DND-41 (cell line): Measurements from ENCODE around the gene PHACTR3.

Source experiments
- ATAC-seq: fragments of 200-7000 bp; cut with Tn5 transposase; 3 replicates; pipeline ENCODE4 v1.9.1; 2021; ENCODE audit warnings: low read depth; ENCODE audit not compliant: insufficient read depth
- DNase-seq: peaks from one replicate; pipeline ENCODE4 v3.0.0-alpha.2; 2020
- H2AFZ ChIP-seq: 2 replicates; pipeline ENCODE4 v1.6.0; 2012; ENCODE audit warnings: low read depth, low read length
- H3K27ac ChIP-seq: 2 replicates; pipeline ENCODE4 v1.5.1; 2012; ENCODE audit warnings: low read length, inconsistent platforms
- H3K27me3 ChIP-seq: fragments of 200-600 bp; sonication (generic); 2 replicates; pipeline ENCODE4 v1.6.0; 2012; ENCODE audit warnings: low read length, mild to moderate bottlenecking, inconsistent platforms; ENCODE audit not compliant: insufficient read depth, poor library complexity
- H3K36me3 ChIP-seq: 2 replicates; pipeline ENCODE4 v1.5.1; 2012; ENCODE audit warnings: low read length, inconsistent platforms; ENCODE audit not compliant: insufficient read depth
- H3K4me1 ChIP-seq: 2 replicates; pipeline ENCODE4 v1.5.1; 2012; ENCODE audit warnings: mild to moderate bottlenecking, low read length; ENCODE audit not compliant: insufficient read depth
- H3K4me2 ChIP-seq: 2 replicates; pipeline ENCODE4 v1.6.0; 2012; ENCODE audit warnings: mild to moderate bottlenecking, moderate library complexity, low read length, inconsistent platforms; ENCODE audit not compliant: insufficient read depth
- H3K4me3 ChIP-seq, 2 experiments: fragments of 200-600 bp in 1 of 2; shearing (Covaris generic) in 1 of 2; 2 replicates each; pipeline ENCODE4 v1.5.1; 2012 to 2016; ENCODE audit warnings: inconsistent platforms in 2 of 2, low read length in 2 of 2, mild to moderate bottlenecking in 2 of 2, low read depth in 1 of 2, moderate library complexity in 1 of 2
- H3K79me2 ChIP-seq: 2 replicates; pipeline ENCODE4 v1.6.0; 2012; ENCODE audit warnings: low read length, inconsistent platforms; ENCODE audit not compliant: insufficient read depth
- H3K9ac ChIP-seq: 2 replicates; pipeline ENCODE4 v1.6.0; 2012; ENCODE audit warnings: low read depth, mild to moderate bottlenecking, inconsistent platforms, low read length, moderate library complexity
- H3K9me3 ChIP-seq: 2 replicates; pipeline ENCODE4 v1.5.1; 2012; ENCODE audit warnings: low read length, moderate library complexity, mild to moderate bottlenecking, inconsistent platforms; ENCODE audit not compliant: insufficient read depth, severe bottlenecking
- H4K20me1 ChIP-seq: 2 replicates; pipeline ENCODE4 v1.6.0; 2012; ENCODE audit warnings: low read length; ENCODE audit not compliant: insufficient read depth
- EZH2 ChIP-seq: IDR thresholded peaks from 3 replicates; pipeline ENCODE4 v1.6.1; 2012; ENCODE audit warnings: borderline replicate concordance, low read depth, mild to moderate bottlenecking, moderate library complexity, low read length, inconsistent platforms; ENCODE audit not compliant: severe bottlenecking
- TF ChIP-seq, protein P1 (sequence below): IDR thresholded peaks from 2 replicates; pipeline ENCODE4 v1.5.1; 2012; ENCODE audit warnings: borderline replicate concordance, low read length, moderate library complexity, mild to moderate bottlenecking; ENCODE audit not compliant: poor library complexity, severe bottlenecking; ENCODE audit errors: extremely low read depth

Gene PHACTR3

DNA sequence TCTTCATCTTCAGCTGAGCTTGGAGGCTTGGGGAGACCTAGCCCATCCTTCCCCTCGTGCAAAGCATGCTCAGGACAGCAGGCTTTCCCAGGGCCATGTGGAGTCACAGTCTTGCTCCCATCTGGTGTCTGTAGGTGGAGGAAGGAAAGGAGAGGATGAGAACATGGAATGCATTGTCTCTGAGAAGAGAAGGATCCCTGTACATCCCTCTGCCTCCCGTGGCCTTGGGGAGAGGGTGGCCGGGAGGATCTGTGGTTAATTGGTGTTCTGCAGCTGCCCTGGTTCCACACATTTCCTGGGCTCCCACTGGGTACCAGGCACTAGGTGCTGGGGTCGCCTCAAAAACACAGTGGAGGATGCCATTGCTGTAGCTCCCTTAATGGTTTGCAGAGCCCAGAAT lies 134.5 kb downstream of the PHACTR3 start:
- Histone ChIP-seq H3K36me3 (no peaks in the 10 kb centered on the region), H4K20me1 (peaks cover 12% of the 10 kb centered on the region; the same call in 1 of the 2 replicates), H3K9me3 (no peaks in the 10 kb centered on the region), H3K4me2 (no peak overlapping the region), H3K9ac (no peak overlapping the region), H3K27me3 (peaks cover 12% of the 10 kb centered on the region), H3K27ac (no peak overlapping the region), H2AFZ (no peak overlapping the region), H3K4me3 (no peak overlapping the region), H3K4me1 (no peaks in the 10 kb centered on the region), H3K79me2 (no peaks in the 10 kb centered on the region)
- ATAC-seq (no peak), DNase-seq (no peak)
- TF ChIP-seq EZH2: no peak
- TF ChIP-seq, protein P1, sequence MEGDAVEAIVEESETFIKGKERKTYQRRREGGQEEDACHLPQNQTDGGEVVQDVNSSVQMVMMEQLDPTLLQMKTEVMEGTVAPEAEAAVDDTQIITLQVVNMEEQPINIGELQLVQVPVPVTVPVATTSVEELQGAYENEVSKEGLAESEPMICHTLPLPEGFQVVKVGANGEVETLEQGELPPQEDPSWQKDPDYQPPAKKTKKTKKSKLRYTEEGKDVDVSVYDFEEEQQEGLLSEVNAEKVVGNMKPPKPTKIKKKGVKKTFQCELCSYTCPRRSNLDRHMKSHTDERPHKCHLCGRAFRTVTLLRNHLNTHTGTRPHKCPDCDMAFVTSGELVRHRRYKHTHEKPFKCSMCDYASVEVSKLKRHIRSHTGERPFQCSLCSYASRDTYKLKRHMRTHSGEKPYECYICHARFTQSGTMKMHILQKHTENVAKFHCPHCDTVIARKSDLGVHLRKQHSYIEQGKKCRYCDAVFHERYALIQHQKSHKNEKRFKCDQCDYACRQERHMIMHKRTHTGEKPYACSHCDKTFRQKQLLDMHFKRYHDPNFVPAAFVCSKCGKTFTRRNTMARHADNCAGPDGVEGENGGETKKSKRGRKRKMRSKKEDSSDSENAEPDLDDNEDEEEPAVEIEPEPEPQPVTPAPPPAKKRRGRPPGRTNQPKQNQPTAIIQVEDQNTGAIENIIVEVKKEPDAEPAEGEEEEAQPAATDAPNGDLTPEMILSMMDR: no peak

DNA sequence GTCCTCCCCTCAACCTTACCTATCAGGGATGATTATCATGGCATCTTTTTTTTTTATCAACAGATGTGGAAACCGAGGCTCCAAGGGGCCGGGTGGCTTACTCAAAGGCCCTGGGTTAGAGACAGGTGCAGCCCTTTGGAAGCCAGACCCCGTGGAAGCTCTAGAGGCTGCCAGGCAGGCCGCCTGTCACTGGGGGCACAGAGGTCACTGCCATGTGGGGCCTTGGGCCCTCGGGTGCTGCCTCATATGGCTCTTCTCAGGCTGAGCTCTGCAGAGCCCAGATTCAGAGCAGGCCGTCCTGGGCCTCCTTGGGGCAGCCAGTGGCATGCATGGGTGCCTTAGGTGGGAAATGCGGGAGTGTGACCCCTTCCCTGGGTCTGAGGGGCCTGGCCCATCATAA lies 136.3 kb downstream of the PHACTR3 start:
- Histone ChIP-seq H2AFZ (no peak overlapping the region), H3K9ac (no peak overlapping the region), H3K4me3 (no peak overlapping the region), H3K4me2 (no peak overlapping the region), H4K20me1 (peaks cover 19% of the 10 kb centered on the region; the same call in 1 of the 2 replicates), H3K4me1 (no peaks in the 10 kb centered on the region), H3K27ac (no peak overlapping the region), H3K36me3 (no peaks in the 10 kb centered on the region), H3K27me3 (peaks cover 7% of the 10 kb centered on the region), H3K79me2 (no peaks in the 10 kb centered on the region), H3K9me3 (no peaks in the 10 kb centered on the region)
- DNase-seq: no peak
- ATAC-seq: no peak
- TF ChIP-seq, protein P1: no peak
- TF ChIP-seq EZH2: no peak

DNA sequence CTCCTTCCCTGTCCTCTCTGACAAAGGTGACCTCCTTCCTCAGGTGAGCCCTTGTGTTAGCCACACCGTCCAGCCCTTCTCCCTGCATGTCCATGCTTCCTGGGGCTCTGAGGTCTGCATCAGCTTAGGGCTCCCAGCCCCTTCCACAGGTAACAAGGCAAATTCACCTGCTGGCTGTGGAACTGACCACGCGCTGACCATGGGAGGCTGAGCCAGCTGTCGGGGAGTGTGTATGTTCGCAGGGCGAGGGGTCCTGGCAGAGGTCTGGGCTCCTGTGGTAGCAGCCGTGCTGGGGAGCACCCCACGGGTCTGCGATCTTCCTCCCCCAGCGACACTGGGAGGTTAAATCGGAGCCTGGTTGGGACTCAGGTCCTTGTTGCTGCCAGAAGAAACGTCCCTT lies 136.7 kb downstream of the PHACTR3 start:
- peaks cover 19% of the 10 kb centered on the region; the same call in 1 of the 2 replicates for H4K20me1 ChIP-seq
- no peak for TF ChIP-seq EZH2
- TF ChIP-seq, protein P1: no peak
- no peaks in the 10 kb centered on the region for H3K79me2 ChIP-seq
- H3K36me3 ChIP-seq: no peaks in the 10 kb centered on the region
- peaks cover 7% of the 10 kb centered on the region for H3K27me3 ChIP-seq
- no peak overlapping the region for H3K4me3 ChIP-seq
- DNase-seq (no peak), ATAC-seq (no peak)
- no peak overlapping the region for H2AFZ ChIP-seq
- H3K4me1 ChIP-seq: no peaks in the 10 kb centered on the region
- no peak overlapping the region for H3K27ac ChIP-seq
- H3K4me2 ChIP-seq: no peak overlapping the region
- H3K9ac ChIP-seq: no peak overlapping the region
- no peaks in the 10 kb centered on the region for H3K9me3 ChIP-seq
